ENCODE measurements around the gene MX1. TPM values are rescaled to one million over a fixed set of nuclear protein-coding genes. Genes with fewer than 3 reads are reported as not detected.
"Not testable (repeated sequence)": the region's sequence is repeated elsewhere in the genome, so short reads cannot be mapped to it uniquely, and the experiment has no call there.

The MX1 gene
- total RNA-seq, 4 donors from 2014 or later: 27.3 to 82.2 (median 61.9) TPM

GRCh38 chr21:41419921-41420862 is 5.8 kb upstream of the MX1 start:
- intact Hi-C loops (cut with DNase I; ENCODE audit: low total_unique reads): no loop called here
- H3K4me1 ChIP-seq: peaks cover 0 to 17% (median 7%) of the 10 kb centered on the region in 4 donors
- H3K36me3 ChIP-seq: no peaks in the 10 kb centered on the region
- peak; percentile 86 for DNase-seq
- TF ChIP-seq POLR2A (IDR thresholded peaks at IDR 0.05) (no peak), EP300 (IDR thresholded peaks at IDR 0.05; ENCODE audit: low read depth) (no peak), POLR2AphosphoS5 (IDR thresholded peaks at IDR 0.05) (peak; percentile 36 to 51 (median 42)), CTCF (IDR thresholded peaks at IDR 0.05) (no peak)
- WGBS, 2 donors (ENCODE audit: low coverage in 1 of 2): 4 to 5% methylated on average over 27 to 53 of the region's 54 CpGs
- no peaks in the 10 kb centered on the region for H3K27me3 ChIP-seq
- H3K4me3 ChIP-seq: peak overlapping the region; percentile 46 to 79 (median 53)
- no peaks in the 10 kb centered on the region for H3K9me3 ChIP-seq
- peak overlapping the region; percentile 86 to 91 (median 90) for H3K27ac ChIP-seq
- in situ Hi-C loops (cut with MboI; ENCODE audit: low pct_ligation_motif_present in 1 of 4, low pct_unique_long_range_greater_than_20kb in 1 of 4, low sequenced_read_pairs in 3 of 4): no loop called here

- DNase-seq; H3K36me3 ChIP-seq; H3K9me3 ChIP-seq; H3K27me3 ChIP-seq; intact Hi-C loops (cut with DNase I; ENCODE audit: low total_unique reads); in situ Hi-C loops (cut with MboI; ENCODE audit: low pct_ligation_motif_present in 1 of 4, low pct_unique_long_range_greater_than_20kb in 1 of 4, low sequenced_read_pairs in 3 of 4): not testable (repeated sequence)
- 38 to 57% methylated on average over 4 to 8 of the region's 8 CpGs for WGBS, 2 donors (ENCODE audit: low coverage in 1 of 2)
- Histone ChIP-seq H3K27ac (peak overlapping the region; percentile 86 to 91 (median 90)), H3K4me1 (peaks cover 4 to 23% (median 12%) of the 10 kb centered on the region in 4 donors), H3K4me3 (peak overlapping the region in 2 of 4 donors; percentile 55 to 79)
Observed at GRCh38 chr21:41420998-41421397, 5.0 kb upstream of the MX1 start.

- H3K9me3 ChIP-seq: no peaks in the 10 kb centered on the region
- H3K36me3 ChIP-seq: no peaks in the 10 kb centered on the region
- TF ChIP-seq EP300 (IDR thresholded peaks at IDR 0.05; ENCODE audit: low read depth): no peak
- no peak for TF ChIP-seq CTCF (IDR thresholded peaks at IDR 0.05)
- no peak for TF ChIP-seq POLR2A (IDR thresholded peaks at IDR 0.05)
- TF ChIP-seq POLR2AphosphoS5 (IDR thresholded peaks at IDR 0.05): no peak
- H3K27ac ChIP-seq: no peak overlapping the region
- no peaks in the 10 kb centered on the region for H3K27me3 ChIP-seq
- WGBS, 2 donors (ENCODE audit: low coverage in 1 of 2): 91 to 100% methylated on average over 4 to 19 of the region's 19 CpGs
- peaks cover 4 to 34% (median 18%) of the 10 kb centered on the region in 4 donors for H3K4me1 ChIP-seq
- intact Hi-C loops (cut with DNase I; ENCODE audit: low total_unique reads): no loop called here
- DNase-seq: no peak
- H3K4me3 ChIP-seq: no peak overlapping the region
- in situ Hi-C loops (cut with MboI; ENCODE audit: low pct_ligation_motif_present in 1 of 4, low pct_unique_long_range_greater_than_20kb in 1 of 4, low sequenced_read_pairs in 3 of 4): no loop called here
Observed at GRCh38 chr21:41422546-41423304, 3.3 kb upstream of the MX1 start.

- H3K4me1 ChIP-seq: peaks cover 4 to 34% (median 18%) of the 10 kb centered on the region in 4 donors
- H3K27ac ChIP-seq; H3K9me3 ChIP-seq; DNase-seq; intact Hi-C loops (cut with DNase I; ENCODE audit: low total_unique reads); H3K36me3 ChIP-seq; H3K4me3 ChIP-seq; H3K27me3 ChIP-seq; in situ Hi-C loops (cut with MboI; ENCODE audit: low pct_ligation_motif_present in 1 of 4, low pct_unique_long_range_greater_than_20kb in 1 of 4, low sequenced_read_pairs in 3 of 4): not testable (repeated sequence)
- WGBS, 2 donors (ENCODE audit: low coverage in 1 of 2): 73 to 100% methylated on average over 1 to 5 of the region's 5 CpGs
Observed at GRCh38 chr21:41423305-41423636, 2.8 kb upstream of the MX1 start.

GRCh38 chr21:41425588-41425953 is 468 bp upstream of the MX1 start:
- intact Hi-C loops (cut with DNase I; ENCODE audit: low total_unique reads): no loop called here
- no peak for TF ChIP-seq EP300 (IDR thresholded peaks at IDR 0.05; ENCODE audit: low read depth)
- TF ChIP-seq CTCF (IDR thresholded peaks at IDR 0.05): no peak
- TF ChIP-seq POLR2AphosphoS5 (IDR thresholded peaks at IDR 0.05): no peak
- no peak for TF ChIP-seq POLR2A (IDR thresholded peaks at IDR 0.05)
- Histone ChIP-seq H3K9me3 (no peaks in the 10 kb centered on the region), H3K36me3 (peaks cover 0 to under 1% (median 0%) of the 10 kb centered on the region in 4 donors), H3K4me1 (peaks cover 4 to 25% (median 15%) of the 10 kb centered on the region in 4 donors), H3K27me3 (no peaks in the 10 kb centered on the region), H3K4me3 (peak overlapping the region; percentile 34 to 71 (median 50)), H3K27ac (peak overlapping the region; percentile 45 to 77 (median 66))
- DNase-seq: no peak
- in situ Hi-C loops (cut with MboI; ENCODE audit: low pct_ligation_motif_present in 1 of 4, low pct_unique_long_range_greater_than_20kb in 1 of 4, low sequenced_read_pairs in 3 of 4): no loop called here
- WGBS, 2 donors (ENCODE audit: low coverage in 1 of 2): 44 to 86% methylated on average over 4 to 7 of the region's 7 CpGs
